Measurements from ENCODE around the gene LPCAT1. TPM values are rescaled to one million over a fixed set of nuclear protein-coding genes. Genes with fewer than 3 reads are reported as not detected.
"Not testable (repeated sequence)": the region's sequence is repeated elsewhere in the genome, so short reads cannot be mapped to it uniquely, and the experiment has no call there.

Gene LPCAT1
- total and polyA plus RNA-seq, 2 experiments from 2014 or later = 78.0 to 255 TPM

- Mint-ChIP-seq H3K9me3 (peaks cover 20% of the 10 kb centered on the region), H3K36me3 (ENCODE audit: low read depth) (peaks cover 27% of the 10 kb centered on the region), H3K27me3 (ENCODE audit: insufficient read depth, low read depth, poor library complexity) (peaks cover 10% of the 10 kb centered on the region)
- not testable (repeated sequence) for H3K36me3 ChIP-seq (ENCODE audit: insufficient read depth); H3K27ac Mint-ChIP-seq; H2AFZ ChIP-seq; H3K4me1 ChIP-seq (ENCODE audit: insufficient read depth); H3K27me3 ChIP-seq (ENCODE audit: insufficient read depth); H3K79me2 ChIP-seq (replicated peaks; ENCODE audit: insufficient read depth); H3K9me2 ChIP-seq (ENCODE audit: insufficient read depth); H3F3A ChIP-seq (replicated peaks; ENCODE audit: low read depth); H3K4me3 ChIP-seq; H4K20me1 ChIP-seq (replicated peaks; ENCODE audit: insufficient read depth); H3K4me1 Mint-ChIP-seq; H3K4me3 Mint-ChIP-seq; H3K4me2 ChIP-seq; H3K27ac ChIP-seq (ENCODE audit: low read depth); ATAC-seq; DNase-seq (ENCODE audit: low spot score)
These were observed 43.9 kb upstream of the LPCAT1 start for GRCh38 chr5:1567527-1568200.

- no peak; the same call in 1 of the 3 replicates for ATAC-seq
- Histone ChIP-seq H3K4me1 (ENCODE audit: insufficient read depth) (no peaks in the 10 kb centered on the region), H3K4me3 (no peak overlapping the region), H3F3A (replicated peaks; ENCODE audit: low read depth) (no peaks in the 10 kb centered on the region), H2AFZ (no peak overlapping the region), H3K9me2 (ENCODE audit: insufficient read depth) (no peaks in the 10 kb centered on the region), H3K4me2 (no peak overlapping the region), H3K27me3 (ENCODE audit: insufficient read depth) (no peaks in the 10 kb centered on the region), H3K36me3 (ENCODE audit: insufficient read depth) (no peaks in the 10 kb centered on the region), H3K79me2 (replicated peaks; ENCODE audit: insufficient read depth) (no peaks in the 10 kb centered on the region), H3K27ac (ENCODE audit: low read depth) (no peak overlapping the region), H4K20me1 (replicated peaks; ENCODE audit: insufficient read depth) (no peaks in the 10 kb centered on the region)
- Mint-ChIP-seq H3K27me3 (ENCODE audit: insufficient read depth, low read depth, poor library complexity) (peaks cover 14% of the 10 kb centered on the region), H3K4me3 (no peak overlapping the region), H3K4me1 (no peaks in the 10 kb centered on the region; the same call in 2 of the 3 replicates), H3K9me3 (peaks cover 21% of the 10 kb centered on the region), H3K27ac (no peak overlapping the region), H3K36me3 (ENCODE audit: low read depth) (peaks cover 14% of the 10 kb centered on the region)
- DNase-seq (ENCODE audit: low spot score) = no peak
- no peak for TF ChIP-seq ZNF331 (CRISPR knock-in tag; IDR thresholded peaks at IDR 0.05; ENCODE audit: low read depth)
- no peak for TF ChIP-seq CTCF (conservative IDR thresholded peaks at IDR 0.05; ENCODE audit: low read depth in 2 of 2)
- TF ChIP-seq ETS1 (IDR thresholded peaks at IDR 0.05) = no peak
- TF ChIP-seq JUNB (IDR thresholded peaks at IDR 0.05; ENCODE audit: unreplicated experiment) = no peak
- no peak for TF ChIP-seq EZH2phosphoT487 (IDR thresholded peaks at IDR 0.05; ENCODE audit: unreplicated experiment)
- no peak for TF ChIP-seq STAT1 (IDR thresholded peaks at IDR 0.05; ENCODE audit: unreplicated experiment)
- TF ChIP-seq REST (IDR thresholded peaks at IDR 0.05; ENCODE audit: unreplicated experiment) = no peak
These were observed 42.3 kb upstream of the LPCAT1 start for GRCh38 chr5:1565737-1566734.

All from GM23338 (cell line).